ENCODE data around the gene EPB41L2. TPM values are rescaled to one million over a fixed set of nuclear protein-coding genes. Genes with fewer than 3 reads are reported as not detected.

The EPB41L2 gene
- total RNA-seq, 6 donors from 2014 or later = 68.7 to 201 (median 98.2) TPM

- no peaks in the 10 kb centered on the region for H3K27me3 ChIP-seq
- TF ChIP-seq POLR2AphosphoS5 (IDR thresholded peaks at IDR 0.05) (no peak), POLR2A (IDR thresholded peaks at IDR 0.05) (no peak), EP300 (IDR thresholded peaks at IDR 0.05) (no peak), CTCF (IDR thresholded peaks at IDR 0.05) (no peak)
- 72 to 74% methylated on average over 2 of the region's 2 CpGs for WGBS, 2 donors
- H3K4me1 ChIP-seq = no peaks in the 10 kb centered on the region
- DNase-seq (no peak), ATAC-seq (ENCODE audit: low FRiP score in 2 of 2) (no peak)
- no peak overlapping the region for H3K27ac ChIP-seq
- H3K9me3 ChIP-seq = no peaks in the 10 kb centered on the region
- no peak overlapping the region for H3K4me3 ChIP-seq
- peaks cover 0 to 23% (median 8%) of the 10 kb centered on the region in 4 donors for H3K36me3 ChIP-seq
Measured at GRCh38 chr6:130858498-130859160, 204.4 kb downstream of the EPB41L2 start.

- ATAC-seq (ENCODE audit: low FRiP score in 2 of 2) = no peak
Measured at GRCh38 chr6:130858054-130858453, 205.0 kb downstream of the EPB41L2 start.

GRCh38 chr6:130853555-130854183 lies 209.4 kb downstream of the EPB41L2 start:
- 59 to 63% methylated on average over 5 of the region's 5 CpGs for WGBS, 2 donors
- Histone ChIP-seq H3K4me3 (no peak overlapping the region), H3K4me1 (peaks cover 0 to 5% (median 2%) of the 10 kb centered on the region in 4 donors), H3K9me3 (no peaks in the 10 kb centered on the region), H3K27ac (no peak overlapping the region), H3K36me3 (peaks cover 0 to 5% (median under 1%) of the 10 kb centered on the region in 4 donors), H3K27me3 (no peaks in the 10 kb centered on the region)
- peak in 1 of 2 donors; percentile 52 for ATAC-seq (ENCODE audit: low FRiP score in 2 of 2)
- DNase-seq = no peak
- TF ChIP-seq CTCF (IDR thresholded peaks at IDR 0.05) (no peak), POLR2A (IDR thresholded peaks at IDR 0.05) (no peak), EP300 (IDR thresholded peaks at IDR 0.05) (no peak), POLR2AphosphoS5 (IDR thresholded peaks at IDR 0.05) (no peak)

More at GRCh38 chr6:130858054-130858453, 205.0 kb downstream of the EPB41L2 start:
- Histone ChIP-seq H3K4me1 (no peaks in the 10 kb centered on the region), H3K9me3 (no peaks in the 10 kb centered on the region), H3K4me3 (no peak overlapping the region), H3K36me3 (peaks cover 0 to 23% (median 6%) of the 10 kb centered on the region in 4 donors), H3K27ac (no peak overlapping the region), H3K27me3 (no peaks in the 10 kb centered on the region)
- DNase-seq = no peak
- TF ChIP-seq CTCF (IDR thresholded peaks at IDR 0.05) (no peak), POLR2A (IDR thresholded peaks at IDR 0.05) (no peak), POLR2AphosphoS5 (IDR thresholded peaks at IDR 0.05) (no peak), EP300 (IDR thresholded peaks at IDR 0.05) (no peak)
- WGBS, 2 donors = 86 to 94% methylated on average over 3 to 4 of the region's 4 CpGs

- peaks cover 0 to 5% (median 0%) of the 10 kb centered on the region in 4 donors for H3K36me3 ChIP-seq
- peaks cover 0 to 5% (median 2%) of the 10 kb centered on the region in 4 donors for H3K4me1 ChIP-seq
- no peaks in the 10 kb centered on the region for H3K9me3 ChIP-seq
- no peak for TF ChIP-seq POLR2AphosphoS5 (IDR thresholded peaks at IDR 0.05)
- no peak for TF ChIP-seq POLR2A (IDR thresholded peaks at IDR 0.05)
- no peak for TF ChIP-seq CTCF (IDR thresholded peaks at IDR 0.05)
- TF ChIP-seq EP300 (IDR thresholded peaks at IDR 0.05) = no peak
- 68 to 72% methylated on average over 7 of the region's 7 CpGs for WGBS, 2 donors
- DNase-seq = no peak
- no peak overlapping the region for H3K27ac ChIP-seq
- H3K27me3 ChIP-seq = no peaks in the 10 kb centered on the region
- no peak overlapping the region for H3K4me3 ChIP-seq
- ATAC-seq (ENCODE audit: low FRiP score in 2 of 2) = no peak
Measured at GRCh38 chr6:130852844-130853554, 210.0 kb downstream of the EPB41L2 start.

Measured in upper lobe of left lung (tissue), 6 donors.